Fibroblast of the aortic adventitia (primary cell): ENCODE results near the gene EFNA1. TPM values are rescaled to one million over a fixed set of nuclear protein-coding genes. Genes with fewer than 3 reads are reported as not detected.

Experiments
- DNase-seq: peaks from one replicate; pipeline ENCODE4 v3.0.0-alpha.2; 2010; ENCODE audit warnings: low read depth
- H3K4me3 ChIP-seq: 2 replicates; pipeline ENCODE4 v1.5.1; 2011; ENCODE audit warnings: low read depth, mild to moderate bottlenecking, control low read depth, low read length, moderate library complexity
- CTCF ChIP-seq: IDR thresholded peaks from 2 replicates; pipeline ENCODE4 v1.5.1; 2011; ENCODE audit warnings: mild to moderate bottlenecking, low read length, control low read depth, inconsistent platforms; ENCODE audit not compliant: insufficient read depth
- total RNA-seq: library from RNA; depleted of rRNA; stranded (reverse); fragments of >200 nt; gene quantifications from 2 replicates; pipeline ENCODE4 v1.2.3, GENCODE V29; 2012; ENCODE audit warnings: low replicate concordance

The EFNA1 gene
- total RNA-seq, 1 donor, result 0.54 TPM

GRCh38 chr1:155085504-155086127 lies 42.1 kb upstream of the EFNA1 start:
- peak overlapping the region; percentile 88 for H3K4me3 ChIP-seq
- peak; percentile 20 for DNase-seq
- no peak for TF ChIP-seq CTCF

GRCh38 chr1:155086128-155086741 lies 41.4 kb upstream of the EFNA1 start:
- peak; percentile 39 for DNase-seq
- no peak overlapping the region for H3K4me3 ChIP-seq
- peak; percentile 91 for TF ChIP-seq CTCF

- H3K4me3 ChIP-seq, result no peak overlapping the region
- no peak for TF ChIP-seq CTCF
- no peak for DNase-seq
Measured at GRCh38 chr1:155086856-155087535, 40.7 kb upstream of the EFNA1 start.

GRCh38 chr1:155091071-155092051 lies 36.3 kb upstream of the EFNA1 start:
- no peak overlapping the region for H3K4me3 ChIP-seq
- DNase-seq, result peak; percentile 69
- peak; percentile 98 for TF ChIP-seq CTCF

- H3K4me3 ChIP-seq, result no peak overlapping the region
- DNase-seq, result no peak
- TF ChIP-seq CTCF, result no peak
Measured at GRCh38 chr1:155092131-155092530, 35.5 kb upstream of the EFNA1 start.

- DNase-seq, result no peak
- no peak for TF ChIP-seq CTCF
- H3K4me3 ChIP-seq, result no peak overlapping the region
Measured at GRCh38 chr1:155092641-155093040, 35.0 kb upstream of the EFNA1 start.
